ENCODE results near the gene ACTN2.

GRCh38 chr1:236748268-236748870 lies 62.1 kb downstream of the ACTN2 start:
- TF ChIP-seq EZH2 (IDR thresholded peaks at IDR 0.05) (no peak), POLR2AphosphoS5 (IDR thresholded peaks at IDR 0.05; ENCODE audit: borderline replicate concordance, low read depth, low read length) (no peak)
